WTC11 (cell line): ENCODE data around the gene NR2F2. TPM values are rescaled to one million over a fixed set of nuclear protein-coding genes. Genes with fewer than 3 reads are reported as not detected.

ENCODE experiments used
- ATAC-seq: fragments of 200-7000 bp; cut with Tn5 transposase; 2 replicates; pipeline ENCODE4 v1.10.0; 2021; ENCODE audit warnings: mild to moderate bottlenecking, moderate library complexity
- CTCF ChIA-PET: fragments of 300-600 bp; sonication (Branson Sonifier 250); formaldehyde crosslinking; loops from one replicate; lab custom pipeline; 2021; ENCODE audit warnings: antibody characterized with exemption; lab: Charles Lee
- POLR2A ChIA-PET: fragments of 350-600 bp; sonication (Branson Sonifier 250); formaldehyde crosslinking; loops from one replicate; lab custom pipeline; 2021; ENCODE audit warnings: antibody characterized with exemption; lab: Charles Lee
- DNase-seq: peaks from one replicate; pipeline ENCODE4 v3.0.0; 2021; ENCODE audit warnings: low spot score
- H3K27ac Mint-ChIP-seq: 2 replicates; pipeline ENCODE4 v1.8.0; 2021; ENCODE audit warnings: mixed read lengths
- H3K27me3 Mint-ChIP-seq: 2 replicates; pipeline ENCODE4 v1.8.0; 2021; ENCODE audit warnings: low read depth, mild to moderate bottlenecking, moderate library complexity, mixed read lengths
- H3K36me3 Mint-ChIP-seq: 2 replicates; pipeline ENCODE4 v1.8.0; 2021; ENCODE audit warnings: mixed read lengths
- H3K4me1 Mint-ChIP-seq: 2 replicates; pipeline ENCODE4 v1.8.0; 2022; ENCODE audit warnings: mixed read lengths
- H3K4me3 Mint-ChIP-seq: 2 replicates; pipeline ENCODE4 v1.8.0; 2021; ENCODE audit warnings: mild to moderate bottlenecking, moderate library complexity, mixed read lengths
- H3K9me3 Mint-ChIP-seq: 2 replicates; pipeline ENCODE4 v1.8.0; 2021; ENCODE audit warnings: mixed read lengths
- AFF4 ChIP-seq: sonication (generic); formaldehyde crosslinking; IDR thresholded peaks from 2 replicates; pipeline ENCODE4 v1.8.1; 2023; ENCODE audit warnings: mild to moderate bottlenecking, missing genetic modification reagents, borderline replicate concordance
- CREM ChIP-seq: sonication (generic); formaldehyde crosslinking; IDR thresholded peaks from 2 replicates; pipeline ENCODE4 v1.8.1; 2022; ENCODE audit warnings: mild to moderate bottlenecking, missing genetic modification reagents, moderate library complexity
- CTCF ChIP-seq: fragments of 200-600 bp; IDR thresholded peaks from 2 replicates; pipeline ENCODE4 v1.8.0; 2022; ENCODE audit warnings: antibody characterized with exemption
- ELF4 ChIP-seq: sonication (generic); formaldehyde crosslinking; IDR thresholded peaks from 2 replicates; pipeline ENCODE4 v1.8.1; 2022; ENCODE audit warnings: low read depth, mild to moderate bottlenecking, moderate library complexity, missing genetic modification reagents
- EMX1 ChIP-seq: fragments of 250-450 bp; sonication (Bioruptor Pico); IDR thresholded peaks from 2 replicates; pipeline ENCODE4 v1.8.0; 2021; ENCODE audit warnings: mild to moderate bottlenecking
- FOXP1 ChIP-seq: sonication (generic); formaldehyde crosslinking; IDR thresholded peaks from 2 replicates; pipeline ENCODE4 v1.8.0; 2022; ENCODE audit warnings: missing genetic modification reagents, mild to moderate bottlenecking, moderate library complexity, borderline replicate concordance
- FOXP4 ChIP-seq: sonication (generic); formaldehyde crosslinking; IDR thresholded peaks from 2 replicates; pipeline ENCODE4 v1.8.0; 2022; ENCODE audit warnings: mild to moderate bottlenecking, missing genetic modification reagents
- MLX ChIP-seq: sonication (generic); formaldehyde crosslinking; IDR thresholded peaks from 2 replicates; pipeline ENCODE4 v1.8.1; 2023; ENCODE audit warnings: mild to moderate bottlenecking, missing genetic modification reagents, moderate library complexity
- NFYB ChIP-seq: sonication (generic); formaldehyde crosslinking; conservative IDR thresholded peaks from 2 replicates; pipeline ENCODE4 v1.8.0; 2022; ENCODE audit warnings: low read depth, missing genetic modification reagents
- NR1H2 ChIP-seq: sonication (generic); formaldehyde crosslinking; IDR thresholded peaks from 2 replicates; pipeline ENCODE4 v1.9.0; 2021; ENCODE audit warnings: mild to moderate bottlenecking, moderate library complexity, missing genetic modification reagents
- OVOL2 ChIP-seq: fragments of 250-450 bp; sonication (Bioruptor Pico); IDR thresholded peaks from 2 replicates; pipeline ENCODE4 v1.9.0; 2021; ENCODE audit warnings: mild to moderate bottlenecking, borderline replicate concordance
- PRDM15 ChIP-seq: sonication (generic); formaldehyde crosslinking; IDR thresholded peaks from 2 replicates; pipeline ENCODE4 v1.8.0; 2022; ENCODE audit warnings: missing genetic modification reagents
- RORB ChIP-seq: fragments of 250-450 bp; sonication (Bioruptor Pico); IDR thresholded peaks from 2 replicates; pipeline ENCODE4 v1.9.0; 2021; ENCODE audit warnings: mild to moderate bottlenecking
- SOX15 ChIP-seq: fragments of 250-450 bp; sonication (Bioruptor Pico); IDR thresholded peaks from 2 replicates; pipeline ENCODE4 v1.9.0; 2021; ENCODE audit warnings: mild to moderate bottlenecking
- ZNF281 ChIP-seq: sonication (generic); formaldehyde crosslinking; IDR thresholded peaks from 2 replicates; pipeline ENCODE4 v1.8.0; 2023; ENCODE audit warnings: mild to moderate bottlenecking, missing genetic modification reagents
- ZNF317 ChIP-seq: sonication (generic); formaldehyde crosslinking; IDR thresholded peaks from 2 replicates; pipeline ENCODE4 v1.8.1; 2023; ENCODE audit warnings: low read depth, mild to moderate bottlenecking, moderate library complexity, missing genetic modification reagents, borderline replicate concordance
- ZNF671 ChIP-seq: fragments of 250-450 bp; sonication (Bioruptor Pico); IDR thresholded peaks from 2 replicates; pipeline ENCODE4 v1.8.0; 2021; ENCODE audit warnings: mild to moderate bottlenecking
- total RNA-seq: library from RNA; stranded (reverse); gene quantifications from 3 replicates; pipeline ENCODE4 v1.2.3, GENCODE V29; 2021
- TF ChIP-seq, protein P1 (sequence below): fragments of 250-450 bp; sonication (Bioruptor Pico); IDR thresholded peaks from 2 replicates; pipeline ENCODE4 v1.9.0; 2021; ENCODE audit warnings: moderate library complexity, mild to moderate bottlenecking, inconsistent platforms, borderline replicate concordance
- TF ChIP-seq, protein P2 (sequence below): sonication (generic); formaldehyde crosslinking; IDR thresholded peaks from 2 replicates; pipeline ENCODE4 v1.8.1; 2023; ENCODE audit warnings: mild to moderate bottlenecking, missing genetic modification reagents

The NR2F2 gene
- total RNA-seq, 1 experiment from 2014 or later: 0.57 TPM

DNA sequence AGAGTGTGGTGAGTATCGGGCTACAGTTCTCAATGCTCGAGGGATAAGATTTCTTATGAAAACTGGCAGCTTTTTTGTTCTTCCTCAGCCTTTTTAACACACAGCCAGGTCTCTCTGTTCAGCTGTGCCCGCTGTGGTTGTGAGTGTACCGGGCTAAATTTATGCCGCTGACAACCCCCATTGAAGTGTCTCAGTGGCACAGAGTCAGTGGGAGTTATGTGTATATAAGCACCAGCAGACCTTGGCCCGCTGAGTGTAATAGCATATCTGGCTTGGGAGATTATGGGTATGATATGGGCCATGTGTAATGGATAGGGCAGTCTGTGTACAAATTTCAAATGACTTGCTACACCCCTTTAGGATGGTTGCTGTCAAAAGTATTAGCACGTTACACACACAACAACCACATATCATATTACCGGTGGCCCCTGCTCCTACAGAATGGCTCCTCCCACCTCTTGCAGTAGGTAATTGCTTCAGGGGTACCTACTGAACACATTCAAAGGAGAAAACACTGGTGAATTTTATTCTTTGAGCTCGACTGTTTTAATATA lies 26.9 kb upstream of the NR2F2 start:
- Mint-ChIP-seq H3K9me3 (peaks cover 11% of the 10 kb centered on the region), H3K4me1 (peaks cover 7% of the 10 kb centered on the region)
- POLR2A ChIA-PET: no interaction called here

DNA sequence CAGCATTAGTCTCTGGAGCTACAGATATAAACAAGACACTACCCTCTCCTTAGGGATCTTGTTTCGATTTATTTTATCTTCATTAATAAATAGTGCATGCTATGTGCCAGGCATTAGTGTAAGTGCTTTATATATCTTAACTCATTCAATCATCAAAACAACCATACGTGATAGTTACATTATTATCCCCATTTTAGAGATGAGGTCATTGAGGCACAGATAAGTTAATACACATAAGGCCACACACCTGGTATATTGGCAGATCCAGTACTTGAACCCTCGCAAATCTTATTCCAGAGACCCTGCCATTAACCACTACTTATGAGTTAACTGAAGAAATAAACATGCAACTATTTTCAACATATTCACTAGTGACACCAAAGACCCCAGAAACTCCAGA lies 25.7 kb upstream of the NR2F2 start:
- CTCF ChIA-PET: no interaction called here
- ATAC-seq: no peak

More for the DNA sequence above, 26.9 kb upstream of the NR2F2 start:
- ATAC-seq (peak; percentile 39; the same call in 1 of the 2 replicates), DNase-seq (no peak)
- H3K27ac Mint-ChIP-seq: no peak overlapping the region
- H3K27me3 Mint-ChIP-seq: peaks cover 5% of the 10 kb centered on the region; the same call in 1 of the 2 replicates
- peaks cover 8% of the 10 kb centered on the region for H3K36me3 Mint-ChIP-seq
- CTCF ChIA-PET: no interaction called here
- no peak overlapping the region for H3K4me3 Mint-ChIP-seq
- TF ChIP-seq SOX15 (CRISPR knock-in tag) (no peak), ZNF671 (CRISPR knock-in tag) (no peak), NR1H2 (no peak)
- TF ChIP-seq, protein P1, sequence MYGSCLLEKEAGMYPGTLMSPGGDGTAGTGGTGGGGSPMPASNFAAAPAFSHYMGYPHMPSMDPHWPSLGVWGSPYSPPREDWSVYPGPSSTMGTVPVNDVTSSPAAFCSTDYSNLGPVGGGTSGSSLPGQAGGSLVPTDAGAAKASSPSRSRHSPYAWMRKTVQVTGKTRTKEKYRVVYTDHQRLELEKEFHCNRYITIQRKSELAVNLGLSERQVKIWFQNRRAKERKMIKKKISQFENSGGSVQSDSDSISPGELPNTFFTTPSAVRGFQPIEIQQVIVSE: no peak

More for the DNA sequence above, 25.7 kb upstream of the NR2F2 start:
- no peak for TF ChIP-seq AFF4
- no peak for TF ChIP-seq NFYB (CRISPR knock-in tag)
- TF ChIP-seq OVOL2 (CRISPR knock-in tag): no peak
- no peak for TF ChIP-seq FOXP4 (CRISPR knock-in tag)
- no peak for TF ChIP-seq CREM (CRISPR knock-in tag)
- TF ChIP-seq ZNF281: no peak
- TF ChIP-seq CTCF: no peak
- TF ChIP-seq ELF4 (CRISPR knock-in tag): no peak
- no peak for TF ChIP-seq PRDM15
- TF ChIP-seq EMX1 (CRISPR knock-in tag): no peak
- no peak for TF ChIP-seq ZNF317 (CRISPR knock-in tag)
- TF ChIP-seq, protein P2, sequence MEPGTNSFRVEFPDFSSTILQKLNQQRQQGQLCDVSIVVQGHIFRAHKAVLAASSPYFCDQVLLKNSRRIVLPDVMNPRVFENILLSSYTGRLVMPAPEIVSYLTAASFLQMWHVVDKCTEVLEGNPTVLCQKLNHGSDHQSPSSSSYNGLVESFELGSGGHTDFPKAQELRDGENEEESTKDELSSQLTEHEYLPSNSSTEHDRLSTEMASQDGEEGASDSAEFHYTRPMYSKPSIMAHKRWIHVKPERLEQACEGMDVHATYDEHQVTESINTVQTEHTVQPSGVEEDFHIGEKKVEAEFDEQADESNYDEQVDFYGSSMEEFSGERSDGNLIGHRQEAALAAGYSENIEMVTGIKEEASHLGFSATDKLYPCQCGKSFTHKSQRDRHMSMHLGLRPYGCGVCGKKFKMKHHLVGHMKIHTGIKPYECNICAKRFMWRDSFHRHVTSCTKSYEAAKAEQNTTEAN (CRISPR knock-in tag): no peak
- TF ChIP-seq RORB (CRISPR knock-in tag): no peak
- no peak for TF ChIP-seq MLX
- TF ChIP-seq FOXP1 (CRISPR knock-in tag): no peak
- Mint-ChIP-seq H3K4me3 (no peak overlapping the region), H3K27ac (no peak overlapping the region), H3K27me3 (peaks cover 5% of the 10 kb centered on the region; the same call in 1 of the 2 replicates), H3K9me3 (no peaks in the 10 kb centered on the region), H3K36me3 (no peaks in the 10 kb centered on the region), H3K4me1 (peaks cover 7% of the 10 kb centered on the region)
- no peak for DNase-seq
- POLR2A ChIA-PET: no interaction called here
